Astrocyte of the spinal cord (primary cell): Measurements from ENCODE around the gene APC2.

ENCODE experiments used
- DNase-seq: peaks from one replicate; pipeline ENCODE4 v3.0.0; 2011; ENCODE audit warnings: low read depth, low spot score
- H3K4me3 ChIP-seq: 2 replicates; pipeline ENCODE4 v1.5.1; 2011; ENCODE audit warnings: low read depth, mild to moderate bottlenecking, low read length, moderate library complexity
- in situ Hi-C: cut with HindIII; loops from 2 replicates; pipeline ENCODE4 v1.10.0; 2017; ENCODE audit warnings: low sequenced_read_pairs
- TF ChIP-seq, protein P1 (sequence below): IDR thresholded peaks from 2 replicates; pipeline ENCODE4 v1.5.1; 2012; ENCODE audit warnings: low read depth, mild to moderate bottlenecking, low read length, inconsistent platforms

APC2 gene

DNA sequence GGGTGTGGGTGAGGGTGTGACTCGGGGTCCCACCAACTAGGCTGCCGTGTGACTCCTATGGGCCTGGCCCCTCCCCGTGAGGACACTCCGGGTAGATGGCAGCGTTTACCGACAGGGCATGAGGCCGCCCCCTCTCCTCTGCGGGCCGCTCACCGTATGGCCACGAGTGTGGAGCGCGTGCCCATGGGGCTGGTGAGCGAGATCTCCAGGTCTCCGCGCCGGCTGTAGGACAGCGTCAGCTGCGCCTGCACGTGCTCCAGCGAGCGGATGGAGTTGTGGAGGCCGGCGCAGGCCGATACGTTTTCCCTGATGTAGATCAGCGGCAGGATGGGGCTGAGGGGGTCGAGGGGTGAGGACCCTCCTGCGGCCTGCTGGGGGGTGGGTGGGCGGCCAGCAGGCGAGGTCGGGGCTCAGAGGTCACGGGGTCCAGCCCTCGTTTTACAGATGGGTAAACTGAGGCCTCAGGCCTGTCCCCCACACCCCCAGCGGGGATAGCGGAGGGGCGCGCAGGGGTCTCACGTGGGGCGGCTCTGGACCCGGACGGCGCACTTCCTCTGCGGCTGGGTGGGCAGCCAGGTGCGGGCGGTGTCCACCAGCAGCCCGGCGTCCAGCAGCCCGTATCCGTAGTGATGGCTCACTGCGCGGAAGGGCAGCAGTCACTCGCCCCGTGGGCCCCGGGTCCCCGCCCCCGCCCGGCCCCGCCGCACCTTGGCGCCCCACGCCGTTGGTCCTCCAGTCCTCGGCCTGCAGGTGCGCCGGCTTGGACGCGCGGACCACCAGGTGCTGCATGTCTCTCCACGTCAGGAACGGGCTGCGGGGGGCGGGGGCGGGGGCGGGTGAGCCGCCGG lies 33.4 kb downstream of the APC2 start:
- TF ChIP-seq, protein P1, sequence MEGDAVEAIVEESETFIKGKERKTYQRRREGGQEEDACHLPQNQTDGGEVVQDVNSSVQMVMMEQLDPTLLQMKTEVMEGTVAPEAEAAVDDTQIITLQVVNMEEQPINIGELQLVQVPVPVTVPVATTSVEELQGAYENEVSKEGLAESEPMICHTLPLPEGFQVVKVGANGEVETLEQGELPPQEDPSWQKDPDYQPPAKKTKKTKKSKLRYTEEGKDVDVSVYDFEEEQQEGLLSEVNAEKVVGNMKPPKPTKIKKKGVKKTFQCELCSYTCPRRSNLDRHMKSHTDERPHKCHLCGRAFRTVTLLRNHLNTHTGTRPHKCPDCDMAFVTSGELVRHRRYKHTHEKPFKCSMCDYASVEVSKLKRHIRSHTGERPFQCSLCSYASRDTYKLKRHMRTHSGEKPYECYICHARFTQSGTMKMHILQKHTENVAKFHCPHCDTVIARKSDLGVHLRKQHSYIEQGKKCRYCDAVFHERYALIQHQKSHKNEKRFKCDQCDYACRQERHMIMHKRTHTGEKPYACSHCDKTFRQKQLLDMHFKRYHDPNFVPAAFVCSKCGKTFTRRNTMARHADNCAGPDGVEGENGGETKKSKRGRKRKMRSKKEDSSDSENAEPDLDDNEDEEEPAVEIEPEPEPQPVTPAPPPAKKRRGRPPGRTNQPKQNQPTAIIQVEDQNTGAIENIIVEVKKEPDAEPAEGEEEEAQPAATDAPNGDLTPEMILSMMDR: no peak
- H3K4me3 ChIP-seq: no peak overlapping the region
- in situ Hi-C loops: no loop called here
- no peak for DNase-seq

DNA sequence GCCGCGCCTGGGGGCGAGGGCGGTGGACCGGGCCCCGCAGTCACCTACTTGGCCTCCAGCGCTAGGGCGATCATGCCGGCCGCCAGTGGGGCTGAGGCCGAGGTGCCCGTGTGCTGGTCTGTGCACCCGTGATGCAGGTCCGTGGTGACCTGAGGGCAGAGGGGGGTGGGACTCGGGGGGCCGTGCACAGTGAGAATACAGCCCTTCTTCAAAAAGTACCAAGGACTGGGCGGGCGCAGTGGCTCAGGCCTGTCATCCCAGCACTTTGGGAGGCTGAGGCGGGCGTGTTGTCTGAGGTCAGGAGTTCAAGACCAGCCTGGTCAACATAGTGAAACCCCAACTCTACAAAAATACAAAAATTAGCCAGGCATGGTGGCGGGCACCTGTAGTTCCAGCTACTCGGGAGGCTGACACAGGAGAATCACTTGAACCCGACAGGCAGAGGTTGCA lies 34.1 kb downstream of the APC2 start:
- TF ChIP-seq, protein P1: no peak
- H3K4me3 ChIP-seq: no peak overlapping the region
- in situ Hi-C loops: no loop called here
- DNase-seq: no peak

DNA sequence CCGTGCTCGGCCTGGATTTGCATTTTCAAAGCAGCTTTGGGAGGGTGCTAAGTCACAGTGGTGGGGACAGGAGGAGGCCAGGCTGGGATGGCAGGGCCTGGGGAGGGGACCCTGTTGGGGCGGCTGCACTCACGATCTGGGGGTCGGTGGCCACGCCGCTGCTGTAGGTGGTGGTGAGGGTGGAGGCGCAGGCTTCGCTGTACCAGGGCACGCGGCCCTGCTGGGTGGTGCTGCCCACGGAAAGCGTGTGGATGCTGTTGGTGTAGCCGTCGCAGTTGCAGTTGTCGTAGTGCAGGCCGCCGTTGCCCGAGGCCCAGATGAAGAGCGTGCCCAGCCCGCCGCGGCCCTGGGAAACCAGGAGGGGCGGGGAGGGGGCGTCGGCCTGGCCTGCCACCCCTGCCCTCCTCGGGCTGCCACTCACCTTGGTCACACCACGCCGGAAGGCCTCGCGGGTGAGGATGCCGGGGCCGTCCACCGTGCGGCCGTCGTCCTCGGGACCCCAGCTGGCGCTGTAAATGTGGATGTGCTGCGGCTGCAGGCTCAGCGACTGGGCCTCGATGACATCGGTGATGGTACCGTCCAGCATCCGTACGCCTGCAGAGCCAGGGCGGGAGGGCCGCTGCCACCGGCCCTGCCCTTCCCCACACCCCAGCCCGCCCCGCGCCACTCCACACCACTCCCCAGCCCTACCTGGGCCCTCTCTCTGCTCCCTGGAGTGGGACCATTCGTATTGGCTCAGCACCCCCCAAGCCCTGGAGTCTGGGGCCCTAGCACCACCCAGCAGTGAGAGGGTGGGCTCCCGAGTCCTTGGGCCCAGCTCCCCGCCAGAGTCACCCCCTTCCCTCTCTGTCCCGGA lies 37.0 kb downstream of the APC2 start:
- no peak overlapping the region for H3K4me3 ChIP-seq
- no peak for DNase-seq
- in situ Hi-C loops: no loop called here
- TF ChIP-seq, protein P1: no peak

DNA sequence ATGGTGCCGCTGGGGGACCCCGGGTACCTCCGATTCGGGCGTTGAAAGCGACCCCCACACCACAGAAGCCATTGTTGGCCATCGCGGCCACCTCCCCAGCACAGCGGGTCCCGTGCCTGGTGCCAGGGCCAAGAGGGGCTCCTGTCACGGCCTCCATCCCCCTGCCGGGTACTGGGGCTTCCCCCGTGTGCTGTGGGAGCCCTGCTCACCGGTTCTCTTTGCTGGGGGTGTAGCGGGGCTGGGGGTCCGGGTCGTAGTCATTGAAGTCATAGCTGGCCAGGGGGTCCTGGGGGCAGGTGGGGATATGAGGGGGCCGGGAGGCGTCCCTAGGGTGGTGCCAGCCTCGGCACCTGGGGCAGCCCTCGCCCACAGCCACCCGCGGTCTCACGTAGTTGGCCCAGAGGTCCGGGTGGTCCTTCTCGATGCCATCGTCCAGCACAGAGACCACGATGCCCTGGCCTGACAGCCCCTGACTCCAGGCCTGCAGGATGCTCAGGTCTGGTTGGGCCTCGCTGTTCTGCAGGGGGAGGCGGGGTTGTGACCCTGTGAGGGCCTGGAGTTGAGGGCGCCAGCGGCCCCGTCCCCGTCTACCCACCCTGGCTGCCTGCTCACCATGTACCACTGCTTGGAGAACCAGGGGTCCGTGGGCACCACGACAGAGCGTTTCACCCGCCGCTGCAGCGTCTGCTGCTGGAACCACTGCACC lies 37.8 kb downstream of the APC2 start:
- no peak for DNase-seq
- no peak overlapping the region for H3K4me3 ChIP-seq
- in situ Hi-C loops: no loop called here
- TF ChIP-seq, protein P1: no peak

DNA sequence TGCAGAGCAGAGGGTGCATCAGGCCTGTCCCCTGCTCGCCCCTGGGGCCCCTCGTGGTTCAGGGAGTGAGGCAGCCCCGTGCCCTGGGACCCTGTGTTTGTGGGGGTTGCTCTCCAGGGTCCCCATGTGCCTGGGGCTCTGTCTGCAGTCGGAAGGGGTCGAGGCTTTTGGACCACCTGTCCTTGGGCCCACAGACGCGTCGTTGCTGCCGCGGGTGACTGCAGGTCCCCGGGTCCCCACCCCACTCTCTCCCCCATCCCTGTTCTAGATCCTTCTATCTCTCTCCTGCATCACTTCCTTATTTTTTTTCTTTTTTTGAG lies 38.3 kb downstream of the APC2 start:
- TF ChIP-seq, protein P1: no peak
- no peak overlapping the region for H3K4me3 ChIP-seq
- DNase-seq: no peak
- in situ Hi-C loops: no loop called here

DNA sequence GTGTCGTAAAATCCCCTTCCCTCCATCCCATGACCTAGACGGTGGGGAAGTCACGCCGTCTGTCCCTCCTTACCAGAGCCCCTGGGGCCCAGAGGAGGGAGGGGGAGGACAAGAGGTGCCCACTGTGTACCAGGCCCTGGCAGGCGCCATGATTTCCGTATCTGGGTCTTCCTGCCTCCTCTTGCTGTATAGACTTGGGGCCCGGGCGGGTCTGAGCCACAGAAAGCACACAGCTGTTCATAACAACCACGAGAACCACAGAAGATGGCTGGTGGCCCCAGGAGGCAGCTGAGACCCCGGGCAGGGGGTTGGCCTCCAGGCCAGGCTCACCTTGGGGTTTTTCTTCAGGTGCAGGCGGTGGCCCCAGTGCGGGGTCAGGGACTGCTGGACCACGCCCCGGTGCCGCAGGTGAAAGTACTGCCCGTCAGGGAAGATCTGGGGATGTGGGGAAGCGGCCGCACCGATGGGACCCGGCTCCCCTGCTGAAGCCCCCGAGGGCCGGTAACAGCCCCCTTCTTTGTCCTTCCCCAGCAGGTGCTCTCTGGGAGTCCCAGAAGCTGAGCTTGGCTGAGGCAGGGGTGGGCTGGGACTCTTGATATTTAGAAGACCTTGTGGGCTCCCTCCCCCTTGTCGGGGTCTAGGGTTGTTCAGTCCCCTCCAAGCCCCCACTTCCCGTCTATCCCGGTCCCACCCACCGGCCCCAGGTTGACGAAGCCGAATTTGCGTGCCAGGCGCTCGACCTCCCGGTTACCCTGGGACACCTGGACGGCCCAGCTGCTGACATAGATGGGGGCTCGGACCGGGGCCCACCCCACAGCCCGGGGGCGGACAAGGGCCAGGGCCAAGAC lies 39.8 kb downstream of the APC2 start:
- H3K4me3 ChIP-seq: peak overlapping the region; percentile 57
- no peak for DNase-seq
- TF ChIP-seq, protein P1: no peak
- in situ Hi-C loops: no loop called here
